Measurements from ENCODE around the gene KLK6. TPM values are rescaled to one million over a fixed set of nuclear protein-coding genes. Genes with fewer than 3 reads are reported as not detected.
"Not testable (repeated sequence)": the region's sequence is repeated elsewhere in the genome, so short reads cannot be mapped to it uniquely, and the experiment has no call there.

Gene KLK6
- total RNA-seq, 1 donor from 2014 or later, result not detected

DNA sequence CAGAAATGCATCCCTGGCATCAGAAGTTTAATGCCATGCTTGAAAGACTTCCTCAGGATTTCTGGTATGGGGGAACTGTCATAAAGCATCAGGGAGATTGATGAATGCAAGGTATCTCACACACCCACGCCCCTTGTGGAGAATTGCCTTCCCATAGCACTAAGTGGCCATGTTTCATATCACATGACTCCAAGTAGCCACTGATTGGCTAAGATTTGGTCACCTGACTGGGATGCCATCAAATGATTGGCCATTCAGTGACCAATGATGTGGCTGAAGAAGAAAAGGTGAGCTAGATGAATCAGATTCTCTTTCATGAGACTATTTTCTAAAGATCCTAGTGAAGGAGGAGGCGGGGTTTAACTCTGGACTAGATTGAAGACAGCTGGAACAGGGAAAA lies 24.7 kb upstream of the KLK6 start:
- no peak for DNase-seq (ENCODE audit: low read depth, low spot score)

DNA sequence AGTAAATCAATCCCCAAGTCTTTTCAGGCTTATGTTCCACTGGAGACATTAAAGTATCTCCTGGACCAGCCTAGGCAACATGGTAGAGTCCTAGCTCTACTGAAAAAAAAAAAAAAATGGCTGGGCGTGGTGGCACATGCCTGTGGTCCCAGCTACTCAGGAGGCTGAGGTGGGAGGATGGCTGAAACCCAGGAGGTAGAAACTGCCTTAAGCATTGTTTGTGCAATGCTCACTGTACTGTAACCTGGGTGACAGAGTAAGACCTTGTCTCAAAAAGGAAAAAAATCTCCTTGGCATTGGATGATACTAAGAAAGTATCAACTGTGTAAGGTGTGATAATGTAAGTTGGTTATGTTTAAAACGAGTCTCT lies 23.3 kb upstream of the KLK6 start:
- no peak for DNase-seq (ENCODE audit: low read depth, low spot score)

DNA sequence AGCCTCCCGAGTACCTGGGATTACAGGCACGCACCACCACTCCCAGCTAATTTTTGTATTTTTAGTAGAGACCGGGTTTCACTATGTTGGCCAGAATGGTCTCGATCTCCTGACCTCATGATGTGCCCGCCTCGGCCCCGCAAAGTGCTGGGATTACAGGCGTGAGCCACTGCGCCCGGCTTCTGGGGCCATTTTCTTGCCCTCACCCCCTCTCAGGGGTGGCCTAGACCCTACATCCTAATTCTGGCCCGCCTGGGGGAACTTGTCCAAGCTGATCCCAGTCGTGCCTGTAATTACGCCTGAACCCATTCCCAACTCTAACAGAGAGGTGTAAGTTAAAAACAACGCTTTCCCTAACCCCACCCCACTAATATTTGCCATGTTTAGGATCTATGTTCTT lies 15.0 kb upstream of the KLK6 start:
- not testable (repeated sequence) for DNase-seq (ENCODE audit: low read depth, low spot score)

DNA sequence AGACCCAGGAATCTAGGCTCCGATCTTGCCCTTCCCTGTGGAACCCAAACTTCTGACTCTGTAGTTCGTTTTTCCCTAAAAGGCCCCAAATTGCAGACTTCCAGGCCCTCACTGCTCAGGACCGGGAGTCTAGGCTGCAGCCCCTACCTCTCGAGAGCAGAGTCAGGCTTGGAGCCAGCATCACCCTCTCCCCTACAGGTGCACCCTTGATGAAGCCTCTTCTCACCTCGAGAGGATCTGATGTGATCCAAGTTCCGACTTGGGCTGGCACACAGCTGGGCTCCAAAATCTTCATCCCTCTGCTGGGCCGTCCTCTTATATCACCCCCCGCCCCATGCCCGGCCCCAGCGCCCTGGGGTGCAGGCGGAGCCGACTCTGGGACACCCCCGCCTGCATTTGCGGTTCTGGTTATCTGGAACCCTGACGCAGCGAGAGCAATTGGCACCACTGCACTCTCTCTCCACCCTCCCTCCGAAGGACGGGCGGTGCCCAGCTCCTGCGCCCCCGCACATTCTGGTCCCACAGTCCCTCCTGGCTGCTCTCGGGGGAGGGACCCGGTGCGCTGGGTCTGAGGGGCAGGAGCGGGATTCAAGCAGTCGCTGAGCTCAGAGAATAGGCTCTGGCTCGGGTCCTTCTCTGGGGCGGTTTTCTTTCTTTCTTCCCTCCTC lies 14.4 kb upstream of the KLK6 start, which contains the start of gene KLK7:
TSS of gene KLK7 (minus strand) at position 293 of the 668 bp plus-strand sequence. CDS start 1,518 bp downstream, outside the sequence.
- no peak for DNase-seq (ENCODE audit: low read depth, low spot score)

DNA sequence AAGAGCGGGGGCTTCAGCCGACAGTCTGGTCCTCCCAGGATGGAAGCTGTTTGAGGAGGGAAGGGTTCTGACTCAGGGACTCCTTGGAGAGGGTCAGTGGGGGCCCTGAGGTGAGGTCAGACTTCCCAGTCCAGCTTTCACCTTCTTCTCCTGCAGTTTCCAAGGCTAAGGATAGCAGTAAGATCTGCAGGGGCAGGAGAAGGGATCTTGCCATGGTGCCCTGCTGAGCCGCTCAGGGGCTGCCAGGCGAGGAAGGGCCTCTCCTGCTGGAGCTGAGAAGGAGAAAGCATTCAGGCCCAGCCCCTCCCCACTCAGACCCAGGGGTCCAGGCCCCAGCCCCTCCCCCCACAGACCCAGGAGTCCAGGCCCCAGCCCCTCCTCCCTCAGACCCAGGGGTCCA lies 12.8 kb upstream of the KLK6 start:
- DNase-seq (ENCODE audit: low read depth, low spot score), result no peak

DNA sequence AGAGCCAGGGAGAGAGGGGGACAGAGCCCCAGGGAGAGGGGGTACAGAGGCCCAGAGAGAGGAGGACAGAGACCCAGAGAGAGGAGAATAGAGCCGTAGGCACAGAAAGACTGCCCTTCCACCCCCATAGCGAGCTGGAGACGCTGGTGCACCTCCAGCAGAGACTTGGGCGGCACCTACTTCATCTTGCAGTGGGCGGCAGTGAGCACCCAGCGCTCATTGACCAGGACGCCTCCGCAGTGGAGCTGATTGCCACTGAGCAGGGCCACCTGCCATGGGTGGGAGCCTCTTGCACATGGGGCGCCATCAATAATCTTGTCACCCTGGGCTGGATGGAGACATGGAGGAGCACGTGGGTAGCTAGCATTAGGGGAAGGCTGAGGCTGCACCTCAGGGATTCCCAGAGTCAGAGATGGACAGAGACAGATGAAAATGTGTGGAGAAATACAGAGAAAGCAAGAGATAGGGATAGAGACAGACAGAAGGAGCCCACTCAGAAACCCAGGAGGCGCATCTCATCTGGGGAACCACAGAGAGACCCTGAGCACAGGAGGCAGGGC lies 12.3 kb upstream of the KLK6 start:
- DNase-seq (ENCODE audit: low read depth, low spot score), result no peak

DNA sequence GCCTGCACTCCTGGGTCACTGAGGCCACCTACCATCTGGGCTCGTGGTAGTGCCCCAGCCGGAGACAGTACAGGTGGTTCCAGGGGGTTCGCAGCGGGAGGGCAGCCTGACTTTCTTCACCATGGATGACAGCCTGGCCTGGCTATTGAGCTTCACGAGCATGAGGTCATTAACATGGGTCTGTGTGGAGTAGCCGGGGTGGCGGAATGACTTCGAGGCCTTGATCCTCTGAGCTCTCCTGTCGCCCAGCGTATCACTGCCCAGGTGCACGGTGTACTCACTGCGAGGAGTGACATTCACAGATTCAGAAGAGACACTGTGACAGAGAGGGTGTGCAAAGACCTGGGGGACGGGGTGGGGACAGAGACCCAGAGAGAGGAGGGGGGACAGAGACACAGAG lies 10.8 kb upstream of the KLK6 start:
- DNase-seq (ENCODE audit: low read depth, low spot score), result no peak

DNA sequence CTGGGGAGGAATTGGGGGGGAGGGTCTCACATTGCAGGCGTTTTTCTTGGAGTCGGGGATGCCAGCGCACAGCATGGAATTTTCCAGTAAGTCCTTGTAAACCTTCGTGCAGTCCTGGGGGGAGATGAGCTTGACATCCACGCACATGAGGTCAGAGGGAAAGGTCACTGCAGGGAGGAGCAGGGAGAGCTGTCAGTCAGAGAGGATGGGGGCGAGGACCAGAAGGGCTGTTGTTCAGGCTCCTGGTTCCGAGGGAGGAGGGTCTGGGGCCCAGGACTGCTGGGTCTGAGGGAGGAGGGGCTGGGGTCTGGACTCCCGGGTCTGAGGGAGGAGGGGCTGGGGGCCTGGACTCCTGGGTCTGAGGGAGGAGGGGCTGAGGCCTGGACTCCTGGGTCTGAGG lies 10.4 kb upstream of the KLK6 start:
- DNase-seq (ENCODE audit: low read depth, low spot score), result no peak

DNA sequence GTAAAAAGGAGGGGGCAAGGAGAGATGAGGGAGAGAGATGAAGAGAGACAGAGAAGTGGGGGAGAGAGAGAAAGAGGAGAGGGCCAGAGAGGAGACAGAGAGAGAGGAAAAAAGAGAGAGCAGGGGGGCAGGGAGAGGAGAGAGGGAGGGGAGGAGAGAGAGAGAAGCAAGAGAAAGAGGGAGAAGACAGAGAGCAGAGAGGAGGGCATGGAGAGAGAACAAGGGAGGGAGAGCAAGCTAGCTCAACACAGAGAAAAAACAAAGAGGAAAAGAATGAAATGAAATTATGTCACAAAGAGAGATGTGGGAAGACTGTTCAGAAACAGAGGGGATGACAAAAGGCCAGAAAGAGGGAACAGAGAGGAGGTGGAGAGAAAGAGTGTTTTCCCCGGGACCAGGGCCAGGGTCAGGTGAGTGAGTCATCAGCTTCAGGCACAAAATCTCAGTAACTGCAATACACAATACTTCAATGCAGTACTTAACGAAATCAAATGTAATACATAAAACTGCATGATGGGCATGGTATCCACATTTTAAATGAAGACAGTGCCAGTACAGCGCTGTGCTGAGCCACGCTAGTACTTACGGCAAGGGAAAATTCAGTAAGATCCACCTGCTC lies 9.5 kb upstream of the KLK6 start:
- DNase-seq (ENCODE audit: low read depth, low spot score), result no peak

DNA sequence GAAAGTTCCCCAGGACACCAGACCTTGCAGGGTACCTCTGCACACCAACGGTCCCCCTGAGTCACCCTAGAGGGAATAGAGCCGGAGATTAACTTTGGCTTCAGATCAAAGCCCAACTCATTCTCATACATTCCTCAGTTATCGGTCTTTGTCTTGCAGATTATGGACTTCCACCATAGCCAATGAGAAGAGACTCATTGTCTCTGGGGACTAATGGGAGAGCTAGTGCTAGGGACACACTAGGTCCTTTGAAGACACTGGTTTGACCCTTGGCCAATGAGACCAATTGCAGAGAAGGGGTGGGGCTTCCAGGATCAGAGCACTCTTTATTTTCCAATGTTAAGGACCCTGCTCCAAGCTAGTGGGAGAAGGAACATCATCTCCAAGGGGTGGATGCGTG lies 8.2 kb upstream of the KLK6 start:
- DNase-seq (ENCODE audit: low read depth, low spot score), result no peak

DNA sequence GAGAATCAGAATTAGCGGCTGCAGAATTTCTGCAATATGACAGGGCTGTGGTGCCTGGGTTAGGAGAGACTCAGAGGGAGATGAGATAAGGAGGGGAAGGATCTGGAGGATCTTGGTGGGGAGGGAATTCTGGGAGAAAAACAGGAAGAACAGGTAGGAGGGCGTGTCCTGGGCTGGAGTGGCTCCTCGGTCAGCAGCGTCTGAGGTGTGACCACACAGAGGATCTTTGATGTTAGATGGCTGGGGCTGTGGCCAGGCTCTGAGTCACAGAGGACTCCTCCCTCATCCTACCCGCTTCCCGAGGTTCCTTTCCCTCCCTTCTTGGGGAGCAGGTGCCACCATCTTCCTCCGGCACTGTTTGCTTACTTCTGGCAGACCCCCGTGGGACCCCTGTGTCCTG lies 6.4 kb upstream of the KLK6 start:
- no peak for DNase-seq (ENCODE audit: low read depth, low spot score)

DNA sequence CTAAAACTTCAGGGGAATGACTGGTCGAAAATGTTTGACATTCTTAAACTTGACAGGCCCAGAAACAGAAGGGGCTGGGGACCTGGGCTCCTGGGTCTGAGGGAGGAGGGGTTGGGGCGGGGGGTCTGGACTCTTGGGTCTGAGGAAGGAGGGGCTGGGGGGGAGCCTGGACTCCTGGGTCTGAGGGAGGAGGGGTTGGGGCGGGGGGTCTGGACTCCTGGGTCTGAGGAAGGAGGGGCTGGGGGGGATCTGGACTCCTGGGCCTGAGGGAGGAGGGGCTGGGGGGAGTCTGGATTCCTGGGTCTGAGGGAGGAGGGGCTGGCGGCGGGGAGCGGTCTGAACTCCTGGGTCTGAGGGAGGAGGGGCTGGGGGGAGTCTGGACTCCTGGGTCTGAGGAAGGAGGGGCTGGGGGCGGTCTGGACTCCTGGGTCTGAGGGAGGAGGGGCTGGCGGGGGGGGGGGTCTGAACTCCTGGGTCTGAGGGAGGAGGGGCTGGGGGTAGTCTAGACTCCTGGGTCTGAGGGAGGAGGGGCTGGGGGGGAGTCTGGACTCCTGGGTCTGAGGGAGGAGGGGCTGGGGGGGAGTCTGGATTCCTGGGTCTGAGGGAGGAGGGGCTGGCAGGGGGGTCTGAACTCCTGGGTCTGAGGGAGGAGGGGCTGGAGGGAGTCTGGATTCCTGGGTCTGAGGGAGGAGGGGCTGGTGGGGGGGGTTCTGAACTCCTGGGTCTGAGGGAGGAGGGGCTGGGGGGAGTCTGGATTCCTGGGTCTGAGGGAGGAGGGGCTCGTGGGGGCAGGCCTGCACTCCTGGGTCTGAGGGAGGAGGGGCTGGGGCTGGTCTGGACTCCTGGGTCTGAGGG lies 5.5 kb upstream of the KLK6 start:
- no peak for DNase-seq (ENCODE audit: low read depth, low spot score)

DNA sequence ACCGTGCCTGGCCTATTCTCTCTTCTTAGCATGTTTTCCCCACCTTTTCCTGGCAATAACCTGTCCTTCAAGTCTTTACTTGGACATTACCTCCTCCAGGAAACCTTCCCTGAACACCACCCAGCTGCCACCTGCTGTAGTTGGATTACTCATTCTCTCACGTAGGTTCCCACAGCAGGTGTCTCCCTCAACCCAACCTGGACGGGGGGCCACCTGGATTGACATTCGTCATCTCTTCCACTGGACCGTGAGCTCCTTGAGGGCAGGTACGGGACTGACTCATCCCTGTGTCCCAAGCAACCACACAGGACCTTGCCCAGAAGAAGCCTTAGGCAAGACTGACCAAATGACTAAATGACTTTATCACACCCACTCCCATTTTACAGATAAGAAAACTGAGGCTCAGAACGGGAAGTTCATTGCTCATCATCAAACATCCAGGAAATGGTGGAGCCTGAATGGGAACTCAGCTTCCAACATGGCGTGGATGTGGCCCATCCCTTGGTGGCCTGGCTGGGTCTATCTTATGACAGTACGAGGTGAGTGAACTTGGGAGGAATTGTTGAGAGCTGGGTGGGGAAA lies 3.5 kb upstream of the KLK6 start:
- no peak for DNase-seq (ENCODE audit: low read depth, low spot score)

DNA sequence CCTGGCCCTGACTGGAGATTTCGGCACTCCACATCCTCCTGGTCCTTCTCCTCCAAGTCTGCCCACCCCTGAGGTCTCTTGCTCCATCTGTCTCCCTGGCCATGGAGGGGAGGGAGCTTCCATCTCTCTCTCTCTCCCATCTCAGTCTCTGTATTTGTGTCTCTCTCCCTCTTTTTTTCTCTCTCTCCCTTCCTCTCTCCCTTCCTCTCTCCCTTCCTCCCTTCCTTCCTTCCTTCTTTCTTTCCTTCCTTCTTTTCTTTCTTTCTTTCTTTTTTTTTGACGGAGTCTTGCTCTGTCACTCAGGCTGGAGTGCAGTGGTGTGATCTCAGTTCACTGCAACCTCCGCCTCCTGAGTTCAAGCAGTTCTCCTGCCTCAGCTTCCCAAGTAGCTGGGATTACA lies 419 bp upstream of the KLK6 start:
- DNase-seq (ENCODE audit: low read depth, low spot score), result not testable (repeated sequence)

DNA sequence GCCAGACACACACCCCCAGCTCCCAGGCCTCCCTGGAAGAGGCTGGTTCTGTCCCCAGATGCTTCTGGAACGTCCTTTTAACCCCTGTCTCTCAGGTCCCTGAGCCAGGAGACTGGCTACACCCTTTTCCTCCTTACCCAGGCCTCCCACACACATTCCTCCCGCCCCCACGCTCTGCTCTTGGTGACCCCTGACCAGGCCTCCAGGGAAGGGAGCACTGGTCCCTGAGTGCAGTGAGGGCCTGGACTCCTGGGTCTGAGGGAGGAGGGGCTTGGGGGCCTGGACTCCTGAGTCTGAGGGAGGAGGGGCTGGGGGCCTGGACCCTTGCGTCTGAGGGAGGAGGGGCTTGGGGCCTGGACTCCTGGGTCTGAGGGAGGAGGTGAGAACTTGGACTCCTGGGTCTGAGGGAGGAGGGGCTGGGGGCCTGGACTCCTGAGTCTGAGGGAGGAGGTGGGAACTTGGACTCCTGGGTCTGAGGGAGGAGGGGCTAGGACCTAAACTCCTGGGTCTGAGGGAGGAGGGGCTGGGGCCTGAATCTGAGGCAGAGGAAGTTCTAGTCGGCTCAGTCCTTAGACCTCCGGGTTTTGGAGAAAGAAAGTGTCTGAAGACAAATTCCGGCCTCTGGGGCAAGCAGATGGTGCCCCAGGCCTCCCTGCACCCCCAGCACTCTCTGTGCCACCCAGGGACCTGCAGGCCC lies 527 bp downstream of the KLK6 start:
- DNase-seq (ENCODE audit: low read depth, low spot score), result no peak

DNA sequence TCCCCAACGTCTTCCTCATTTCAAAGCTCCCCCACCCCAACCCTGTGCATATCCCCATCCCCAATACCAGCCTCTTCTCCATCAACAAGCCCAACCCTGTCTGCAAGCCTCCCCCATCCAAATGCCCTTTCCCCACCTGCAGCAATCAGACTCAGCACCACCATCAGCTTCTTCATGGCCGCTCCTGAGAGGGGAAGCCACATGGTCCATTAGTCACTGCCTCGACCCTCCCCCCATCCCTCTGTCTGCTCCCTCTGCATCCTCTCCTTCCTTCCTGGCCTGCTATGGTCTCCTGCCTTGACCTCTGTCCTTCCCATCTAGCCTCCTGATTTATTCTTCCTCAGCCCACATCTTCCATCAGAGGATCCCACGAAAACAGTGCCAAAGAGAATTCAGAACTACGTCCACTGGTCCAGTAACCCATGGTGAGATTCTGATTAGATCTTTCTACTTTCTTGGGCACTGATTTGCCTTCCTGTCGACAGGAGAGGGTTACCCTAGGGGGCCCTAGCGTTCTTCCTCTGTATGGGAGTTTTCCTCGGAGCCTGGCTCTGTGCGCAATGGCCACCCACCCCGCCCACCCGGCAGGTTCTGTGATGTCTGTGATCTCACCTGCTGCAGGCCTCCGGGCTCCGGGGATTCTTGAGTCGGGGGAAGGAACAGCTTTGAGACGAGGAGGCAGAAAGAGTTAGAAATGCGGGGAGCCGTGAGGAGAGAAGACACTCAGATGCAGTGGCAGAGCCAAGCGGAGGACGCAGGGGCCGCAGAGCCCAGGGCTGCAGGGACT lies 1.3 kb downstream of the KLK6 start:
- no peak for DNase-seq (ENCODE audit: low read depth, low spot score)

DNA sequence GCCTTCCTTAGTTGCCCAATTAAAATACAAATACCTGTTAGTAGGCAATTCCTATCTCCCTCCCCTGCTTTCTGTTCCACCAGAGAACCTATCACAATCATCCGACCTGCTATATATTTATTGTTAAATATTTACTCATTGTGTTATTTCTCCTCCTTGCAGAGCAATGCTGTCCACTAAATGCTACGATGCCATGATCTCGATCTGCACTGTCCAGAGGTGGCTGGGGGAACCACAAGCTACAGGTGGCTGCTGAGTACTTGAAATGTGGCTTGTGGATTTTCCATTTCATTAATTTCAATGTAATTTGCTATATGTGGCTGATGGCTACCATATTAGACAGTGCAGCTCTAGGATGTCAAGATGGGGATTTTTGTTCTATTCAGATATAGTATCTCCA lies 5.1 kb downstream of the KLK6 start:
- no peak for DNase-seq (ENCODE audit: low read depth, low spot score)

DNA sequence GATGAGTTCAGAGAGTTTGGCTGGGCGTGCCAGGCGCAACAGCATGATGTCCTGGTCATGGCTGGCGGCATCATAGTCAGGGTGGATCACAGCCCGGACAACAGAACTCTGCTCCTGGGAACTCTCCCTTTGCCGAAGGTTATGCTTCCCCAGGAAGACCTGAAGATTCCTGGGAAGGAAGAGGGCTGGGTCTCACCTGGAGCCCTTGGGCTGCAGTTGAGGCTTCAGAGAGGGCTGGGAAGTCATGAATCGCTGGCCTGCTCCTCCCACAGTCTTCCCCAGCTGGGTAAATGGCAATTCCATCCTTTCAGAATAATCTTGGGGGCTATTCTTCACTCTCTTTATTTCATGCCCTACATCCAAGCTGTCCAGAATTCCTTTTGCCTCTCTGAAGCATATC lies 6.0 kb downstream of the KLK6 start:
- DNase-seq (ENCODE audit: low read depth, low spot score), result no peak

DNA sequence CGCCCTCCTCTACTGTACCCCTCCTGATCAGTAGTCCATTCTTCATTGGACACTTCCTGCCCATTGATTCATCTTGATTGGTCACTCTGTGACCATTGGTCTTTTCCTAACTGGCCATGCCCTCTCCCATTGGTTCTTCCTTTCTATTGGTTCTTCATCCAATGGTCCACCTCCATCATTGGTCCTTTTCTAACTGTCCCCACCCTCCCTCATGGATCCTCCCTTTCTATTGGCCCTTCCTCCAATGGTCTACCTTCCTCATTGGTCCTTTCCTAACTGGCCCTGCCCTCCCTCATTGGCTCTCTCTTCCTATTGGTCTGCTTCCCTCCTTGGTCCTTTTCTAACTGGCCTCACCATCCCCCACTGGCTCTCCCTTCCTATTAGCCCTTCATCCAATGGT lies 7.1 kb downstream of the KLK6 start:
- no peak for DNase-seq (ENCODE audit: low read depth, low spot score)

DNA sequence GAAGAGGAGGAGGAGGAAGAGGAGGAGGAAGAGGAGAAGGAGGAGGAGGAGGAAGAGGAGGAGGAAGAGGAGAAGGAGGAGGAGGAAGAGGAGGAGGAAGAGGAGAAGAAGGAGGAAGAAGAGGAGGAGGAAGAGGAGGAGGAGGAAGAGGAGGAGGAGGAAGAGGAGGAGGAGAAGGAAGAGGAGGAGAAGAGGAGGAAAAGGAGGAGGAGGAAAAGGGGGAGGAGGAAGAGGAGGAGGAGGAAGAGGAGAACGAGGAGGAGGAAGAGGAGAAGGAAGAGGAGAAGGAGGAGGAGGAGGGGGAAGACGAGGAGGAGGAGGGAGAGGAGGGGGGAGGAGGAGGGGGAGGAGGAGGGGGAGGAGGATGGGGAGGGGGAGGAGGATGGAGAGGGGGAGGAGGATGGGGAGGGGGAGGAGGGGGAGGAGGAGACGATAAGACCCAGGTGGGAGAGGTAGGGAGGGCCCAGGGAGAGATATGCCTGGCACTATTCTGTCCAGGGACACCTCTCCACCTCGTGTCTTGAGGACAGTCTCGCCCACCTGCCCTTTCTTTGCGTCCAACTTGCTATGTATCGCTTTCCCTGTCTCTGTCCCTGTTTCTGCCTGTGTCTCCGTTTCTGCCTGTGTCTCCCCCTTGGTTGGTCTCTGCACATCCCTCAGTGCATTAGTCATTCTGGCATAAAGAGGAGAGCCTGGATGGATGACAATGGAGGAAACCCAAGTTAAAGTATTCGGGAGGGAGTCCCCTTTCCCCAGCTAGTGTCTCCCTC lies 9.5 kb downstream of the KLK6 start:
- DNase-seq (ENCODE audit: low read depth, low spot score), result no peak
